Liver (tissue), 10 donors: ENCODE results near the gene CES4A. TPM values are rescaled to one million over a fixed set of nuclear protein-coding genes. Genes with fewer than 3 reads are reported as not detected.

Experiments
- DNase-seq: peaks from one replicate; pipeline ENCODE4 v3.0.0-alpha.2; 2017; ENCODE audit warnings: low spot score
- H3K27ac ChIP-seq, 2 donors: one replicate each; pipeline ENCODE4 v1.7.0; 2013; ENCODE audit warnings: inconsistent platforms in 2 of 2, low read length in 2 of 2, control low read depth in 1 of 2, low read depth in 1 of 2, mild to moderate bottlenecking in 1 of 2
- H3K27me3 ChIP-seq, 4 donors: one replicate each; pipeline versions ENCODE4 v1.6.1 to v1.7.0; 2013; ENCODE audit warnings: low read length in 3 of 4, inconsistent platforms in 1 of 4, mild to moderate bottlenecking in 1 of 4, moderate library complexity in 1 of 4; ENCODE audit not compliant: control insufficient read depth in 4 of 4, insufficient read depth in 4 of 4
- H3K36me3 ChIP-seq, 4 donors: one replicate each; pipeline versions ENCODE4 v1.6.1 to v1.7.0; 2013; ENCODE audit warnings: low read length in 3 of 4, mild to moderate bottlenecking in 3 of 4, low read depth in 1 of 4, moderate library complexity in 1 of 4; ENCODE audit not compliant: control insufficient read depth in 4 of 4, insufficient read depth in 3 of 4
- H3K4me1 ChIP-seq, 4 donors: one replicate each; pipeline versions ENCODE4 v1.6.1 to v1.7.0; 2013; ENCODE audit warnings: low read length in 3 of 4, mild to moderate bottlenecking in 3 of 4, moderate library complexity in 1 of 4; ENCODE audit not compliant: control insufficient read depth in 4 of 4, insufficient read depth in 4 of 4
- H3K4me3 ChIP-seq, 3 donors: one replicate each; pipeline versions ENCODE4 v1.6.1 to v1.7.0; 2013; ENCODE audit warnings: low read length in 3 of 3, control low read depth in 1 of 3, low read depth in 1 of 3, mild to moderate bottlenecking in 1 of 3
- H3K9ac ChIP-seq, 2 donors: one replicate each; pipeline ENCODE4 v1.7.0; 2013; ENCODE audit warnings: low read length in 2 of 2, mild to moderate bottlenecking in 2 of 2, moderate library complexity in 2 of 2, control low read depth in 1 of 2, low read depth in 1 of 2
- H3K9me3 ChIP-seq, 4 donors: one replicate each; pipeline versions ENCODE4 v1.6.1 to v1.7.0; 2013; ENCODE audit warnings: low read length in 3 of 4; ENCODE audit not compliant: control insufficient read depth in 4 of 4
- EGR1 ChIP-seq, 2 donors: IDR thresholded peaks; 2 replicates each; pipeline ENCODE4 v1.6.1; 2016 to 2018; ENCODE audit warnings: antibody characterized with exemption in 2 of 2, low read depth in 2 of 2
- FOXA2 ChIP-seq: IDR thresholded peaks from 2 replicates; pipeline ENCODE4 v1.6.1; 2016; ENCODE audit warnings: antibody characterized with exemption
- GABPA ChIP-seq, 2 donors: IDR thresholded peaks in 1 of 2; conservative IDR thresholded peaks in 1 of 2; 2 replicates each; pipeline ENCODE4 v1.6.1; 2016; ENCODE audit warnings: antibody characterized with exemption in 2 of 2, mild to moderate bottlenecking in 1 of 2, moderate library complexity in 1 of 2
- HNF4A ChIP-seq, 2 donors: conservative IDR thresholded peaks; 2 replicates each; pipeline ENCODE4 v1.6.1; 2016; ENCODE audit warnings: antibody characterized with exemption in 2 of 2, mild to moderate bottlenecking in 2 of 2
- JUND ChIP-seq, 2 donors: IDR thresholded peaks; 2 replicates each; pipeline ENCODE4 v1.6.1; 2016; ENCODE audit warnings: antibody characterized with exemption in 2 of 2
- NR2F2 ChIP-seq: IDR thresholded peaks from 2 replicates; pipeline ENCODE4 v1.6.1; 2016; ENCODE audit warnings: antibody characterized with exemption
- RAD21 ChIP-seq, 2 donors: IDR thresholded peaks; 2 replicates each; pipeline ENCODE4 v1.6.1; 2016; ENCODE audit warnings: antibody characterized with exemption in 2 of 2, mild to moderate bottlenecking in 2 of 2
- SP1 ChIP-seq: IDR thresholded peaks from 2 replicates; pipeline ENCODE4 v1.6.1; 2018; ENCODE audit warnings: antibody characterized with exemption, mild to moderate bottlenecking
- TAF1 ChIP-seq: conservative IDR thresholded peaks from 2 replicates; pipeline ENCODE4 v1.6.1; 2016; ENCODE audit warnings: antibody characterized with exemption, mild to moderate bottlenecking
- YY1 ChIP-seq: IDR thresholded peaks from 2 replicates; pipeline ENCODE4 v1.6.1; 2016; ENCODE audit warnings: antibody characterized with exemption, mild to moderate bottlenecking
- WGBS: extraction: QIAGEN DNeasy Blood & Tissue Kit; methylation state at CpG from one replicate; pipeline ENCODE4 v1.1.7; 2013; 5-methylcytosine and 5-hydroxymethylcytosine counted together
- polyA plus RNA-seq, 2 donors: library from polyadenylated mRNA; stranded (reverse) in 1 of 2; unstranded in 1 of 2; fragments of 200-250 nt in 1 of 2; fragments of >200 nt in 1 of 2; fragmentation: Nextera tagmentation in 1 of 2; extraction: Ambion mirVana in 1 of 2; gene quantifications; one replicate each; pipeline versions ENCODE4 v1.2.1 to v1.2.3, GENCODE V29; 2013 to 2015
- small RNA-seq: library from RNA; depleted of rRNA; stranded (forward); fragments of <200 nt; gene quantifications from one replicate; pipeline ENCODE3, GENCODE V24; 2014
- total RNA-seq, 2 donors: library from RNA; depleted of rRNA; stranded (reverse); fragments of >200 nt; gene quantifications; one replicate each; pipeline ENCODE4 v1.2.3, GENCODE V29; 2014
- TF ChIP-seq, protein P1 (sequence below): fragments of 150-350 bp; IDR thresholded peaks from 2 replicates; pipeline ENCODE4 v1.5.1; 2017; ENCODE audit warnings: improper control_type of control experiment, low read depth, low read length; ENCODE audit not compliant: missing input control
- TF ChIP-seq, protein P2 (sequence below): IDR thresholded peaks from 2 replicates; pipeline ENCODE4 v1.6.1; 2016; ENCODE audit warnings: antibody characterized with exemption
- TF ChIP-seq, protein P3 (sequence below): IDR thresholded peaks from 2 replicates; pipeline ENCODE4 v1.6.1; 2016; ENCODE audit warnings: antibody characterized with exemption
- donor health status: healthy.
- donor health status: healthy.
- donor health status: healthy.
- donor health status: healthy.
- donor health status: healthy.

The CES4A gene
- total and polyA plus RNA-seq, 4 donors = 1.6 to 20.5 (median 11.3) TPM

DNA sequence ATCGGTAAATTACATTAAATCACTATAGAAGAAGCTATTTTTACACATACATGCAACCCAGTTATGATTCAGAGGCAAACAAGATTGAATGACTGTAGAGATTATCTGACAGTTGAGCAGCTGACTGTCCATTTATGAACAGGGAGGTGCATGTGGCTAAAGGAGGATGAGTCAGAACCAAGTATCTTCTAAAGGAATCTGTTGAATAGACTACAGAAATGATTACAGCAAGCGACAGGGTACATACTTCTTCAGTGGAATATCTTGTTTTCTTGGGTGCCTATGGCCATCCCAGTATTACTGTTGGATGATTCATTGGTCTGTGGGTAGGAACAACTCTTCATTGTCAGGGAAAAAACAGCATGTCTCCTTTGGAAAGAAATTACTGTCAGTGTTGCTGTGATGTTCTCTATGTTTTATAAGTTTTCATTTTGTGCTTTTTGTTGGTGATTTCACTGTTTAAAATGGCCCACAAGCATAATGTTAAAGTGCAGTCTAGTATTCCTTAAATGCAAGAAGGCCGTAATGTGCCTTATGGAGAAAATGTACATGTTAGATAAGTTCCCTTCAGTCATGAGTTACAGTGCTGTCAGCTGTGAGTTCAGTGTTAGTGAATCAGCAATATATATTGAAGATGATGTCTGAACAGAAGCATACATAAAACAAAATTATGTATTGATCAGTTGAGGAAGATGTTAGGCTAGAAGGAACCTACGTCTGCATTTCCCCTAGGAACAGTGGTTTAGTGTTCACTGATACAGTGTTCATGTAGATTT lies 67.5 kb downstream of the CES4A start:
- Histone ChIP-seq H3K27ac (no peak overlapping the region), H3K9me3 (no peaks in the 10 kb centered on the region), H3K4me3 (no peak overlapping the region), H3K36me3 (no peaks in the 10 kb centered on the region), H3K9ac (no peak overlapping the region), H3K4me1 (no peaks in the 10 kb centered on the region), H3K27me3 (no peaks in the 10 kb centered on the region)
- no peak for DNase-seq
- 90% methylated on average over 4 of the region's 4 CpGs for WGBS
- TF ChIP-seq JUND (IDR thresholded peaks at IDR 0.05) (no peak), NR2F2 (no peak), GABPA (IDR thresholded peaks at IDR 0.05 in 1 of 2, conservative IDR thresholded peaks at IDR 0.05 in 1 of 2) (no peak), TAF1 (no peak), YY1 (no peak), SP1 (no peak), EGR1 (IDR thresholded peaks at IDR 0.05; ENCODE audit: low read depth in 2 of 2) (no peak), HNF4A (conservative IDR thresholded peaks at IDR 0.05) (no peak), FOXA2 (no peak), RAD21 (IDR thresholded peaks at IDR 0.05) (no peak)
- TF ChIP-seq, protein P1, sequence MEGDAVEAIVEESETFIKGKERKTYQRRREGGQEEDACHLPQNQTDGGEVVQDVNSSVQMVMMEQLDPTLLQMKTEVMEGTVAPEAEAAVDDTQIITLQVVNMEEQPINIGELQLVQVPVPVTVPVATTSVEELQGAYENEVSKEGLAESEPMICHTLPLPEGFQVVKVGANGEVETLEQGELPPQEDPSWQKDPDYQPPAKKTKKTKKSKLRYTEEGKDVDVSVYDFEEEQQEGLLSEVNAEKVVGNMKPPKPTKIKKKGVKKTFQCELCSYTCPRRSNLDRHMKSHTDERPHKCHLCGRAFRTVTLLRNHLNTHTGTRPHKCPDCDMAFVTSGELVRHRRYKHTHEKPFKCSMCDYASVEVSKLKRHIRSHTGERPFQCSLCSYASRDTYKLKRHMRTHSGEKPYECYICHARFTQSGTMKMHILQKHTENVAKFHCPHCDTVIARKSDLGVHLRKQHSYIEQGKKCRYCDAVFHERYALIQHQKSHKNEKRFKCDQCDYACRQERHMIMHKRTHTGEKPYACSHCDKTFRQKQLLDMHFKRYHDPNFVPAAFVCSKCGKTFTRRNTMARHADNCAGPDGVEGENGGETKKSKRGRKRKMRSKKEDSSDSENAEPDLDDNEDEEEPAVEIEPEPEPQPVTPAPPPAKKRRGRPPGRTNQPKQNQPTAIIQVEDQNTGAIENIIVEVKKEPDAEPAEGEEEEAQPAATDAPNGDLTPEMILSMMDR = no peak
- TF ChIP-seq, protein P2, sequence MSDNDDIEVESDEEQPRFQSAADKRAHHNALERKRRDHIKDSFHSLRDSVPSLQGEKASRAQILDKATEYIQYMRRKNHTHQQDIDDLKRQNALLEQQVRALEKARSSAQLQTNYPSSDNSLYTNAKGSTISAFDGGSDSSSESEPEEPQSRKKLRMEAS = no peak
- TF ChIP-seq, protein P3, sequence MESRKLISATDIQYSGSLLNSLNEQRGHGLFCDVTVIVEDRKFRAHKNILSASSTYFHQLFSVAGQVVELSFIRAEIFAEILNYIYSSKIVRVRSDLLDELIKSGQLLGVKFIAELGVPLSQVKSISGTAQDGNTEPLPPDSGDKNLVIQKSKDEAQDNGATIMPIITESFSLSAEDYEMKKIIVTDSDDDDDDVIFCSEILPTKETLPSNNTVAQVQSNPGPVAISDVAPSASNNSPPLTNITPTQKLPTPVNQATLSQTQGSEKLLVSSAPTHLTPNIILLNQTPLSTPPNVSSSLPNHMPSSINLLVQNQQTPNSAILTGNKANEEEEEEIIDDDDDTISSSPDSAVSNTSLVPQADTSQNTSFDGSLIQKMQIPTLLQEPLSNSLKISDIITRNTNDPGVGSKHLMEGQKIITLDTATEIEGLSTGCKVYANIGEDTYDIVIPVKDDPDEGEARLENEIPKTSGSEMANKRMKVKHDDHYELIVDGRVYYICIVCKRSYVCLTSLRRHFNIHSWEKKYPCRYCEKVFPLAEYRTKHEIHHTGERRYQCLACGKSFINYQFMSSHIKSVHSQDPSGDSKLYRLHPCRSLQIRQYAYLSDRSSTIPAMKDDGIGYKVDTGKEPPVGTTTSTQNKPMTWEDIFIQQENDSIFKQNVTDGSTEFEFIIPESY = no peak

Small RNAs within 50 kb of the gene (small RNA-seq; reads per million reads assigned to genes)
- not detected for gene RN7SL543P

Other genes starting within 250 kb of the CES4A start
- 100 to 1,000 TPM in 1 of 2 donors, 10 to 100 TPM in 1; 31.7 to 106 TPM for gene DYNC1LI2, start 237.0 kb upstream of the CES4A start, total RNA-seq
- 10 to 100 TPM; 14.2 to 38.5 TPM for gene DYNC1LI2, start 237.0 kb upstream of the CES4A start, polyA plus RNA-seq
- under 1 TPM in 1 of 2 donors, not detected in 1; 0.08 TPM for gene TERB1, start 187.0 kb upstream of the CES4A start, total RNA-seq
- gene TERB1, start 187.0 kb upstream of the CES4A start, polyA plus RNA-seq = under 1 TPM in 1 of 2 donors, not detected in 1; 0.17 TPM
- gene NAE1, start 157.6 kb upstream of the CES4A start, total RNA-seq = 10 to 100 TPM; 24.1 to 26.4 TPM
- 10 to 100 TPM; 12.3 to 23.8 TPM for gene NAE1, start 157.6 kb upstream of the CES4A start, polyA plus RNA-seq
- not detected for gene CA7, start 144.2 kb upstream of the CES4A start, total RNA-seq
- not detected for gene CA7, start 144.2 kb upstream of the CES4A start, polyA plus RNA-seq
- 1 to 10 TPM; 7.8 to 9.4 TPM for gene PDP2, start 108.1 kb upstream of the CES4A start, total RNA-seq
- 1 to 10 TPM; 2.3 to 4.4 TPM for gene PDP2, start 108.1 kb upstream of the CES4A start, polyA plus RNA-seq
- under 1 TPM in 1 of 2 donors, not detected in 1; 0.56 TPM for gene CDH16, start 69.7 kb upstream of the CES4A start, total RNA-seq
- not detected for gene CDH16, start 69.7 kb upstream of the CES4A start, polyA plus RNA-seq
- gene RRAD, start 63.1 kb upstream of the CES4A start, total RNA-seq = under 1 TPM; 0.14 to 0.50 TPM
- gene RRAD, start 63.1 kb upstream of the CES4A start, polyA plus RNA-seq = under 1 TPM; 0.58 to 0.61 TPM
- 10 to 100 TPM; 51.1 to 52.5 TPM for gene CIAO2B, start 54.2 kb upstream of the CES4A start, total RNA-seq
- gene CIAO2B, start 54.2 kb upstream of the CES4A start, polyA plus RNA-seq = 100 to 1,000 TPM; 120 TPM
- 100 to 1,000 TPM in 1 of 2 donors, 10 to 100 TPM in 1; 21.2 to 200 TPM for gene CES2, start 53.1 kb upstream of the CES4A start, total RNA-seq
- 100 to 1,000 TPM; 173 to 190 TPM for gene CES2, start 53.1 kb upstream of the CES4A start, polyA plus RNA-seq
- gene CES3, start 27.3 kb upstream of the CES4A start, total RNA-seq = 10 to 100 TPM in 1 of 2 donors, under 1 TPM in 1; 0.19 to 28.3 TPM
- 10 to 100 TPM; 12.3 to 12.7 TPM for gene CES3, start 27.3 kb upstream of the CES4A start, polyA plus RNA-seq
- 10 to 100 TPM; 14.4 to 19.3 TPM for gene CBFB, start 40.6 kb downstream of the CES4A start, total RNA-seq
- 1 to 10 TPM; 6.8 to 8.0 TPM for gene CBFB, start 40.6 kb downstream of the CES4A start, polyA plus RNA-seq
- gene PHAF1, start 121.4 kb downstream of the CES4A start, total RNA-seq = 10 to 100 TPM; 29.1 to 42.4 TPM
- 10 to 100 TPM; 26.6 to 27.7 TPM for gene PHAF1, start 121.4 kb downstream of the CES4A start, polyA plus RNA-seq
- gene B3GNT9, start 162.4 kb downstream of the CES4A start, total RNA-seq = 1 to 10 TPM; 1.2 to 2.3 TPM
- 1 to 10 TPM in 1 of 2 donors, under 1 TPM in 1; 0.43 to 1.6 TPM for gene B3GNT9, start 162.4 kb downstream of the CES4A start, polyA plus RNA-seq
- 10 to 100 TPM in 1 of 2 donors, 1 to 10 TPM in 1; 5.7 to 10.5 TPM for gene TRADD, start 171.3 kb downstream of the CES4A start, total RNA-seq
- 10 to 100 TPM in 1 of 2 donors, 1 to 10 TPM in 1; 9.7 to 10.8 TPM for gene TRADD, start 171.3 kb downstream of the CES4A start, polyA plus RNA-seq
- gene FBXL8, start 171.4 kb downstream of the CES4A start, total RNA-seq = 1 to 10 TPM; 1.4 to 9.2 TPM
- gene FBXL8, start 171.4 kb downstream of the CES4A start, polyA plus RNA-seq = 1 to 10 TPM; 6.1 to 6.2 TPM
- gene HSF4, start 176.2 kb downstream of the CES4A start, total RNA-seq = 1 to 10 TPM in 1 of 2 donors, under 1 TPM in 1; 0.42 to 5.1 TPM
- 1 to 10 TPM; 3.8 to 4.9 TPM for gene HSF4, start 176.2 kb downstream of the CES4A start, polyA plus RNA-seq
- gene NOL3, start 181.9 kb downstream of the CES4A start, total RNA-seq = 1 to 10 TPM; 3.0 to 9.9 TPM
- 10 to 100 TPM; 11.4 to 18.0 TPM for gene NOL3, start 181.9 kb downstream of the CES4A start, polyA plus RNA-seq
- 1 to 10 TPM; 2.7 to 4.8 TPM for gene MATCAP1, start 195.4 kb downstream of the CES4A start, total RNA-seq
- gene MATCAP1, start 195.4 kb downstream of the CES4A start, polyA plus RNA-seq = 1 to 10 TPM; 1.5 to 3.8 TPM
- 1 to 10 TPM; 2.2 to 3.3 TPM for gene EXOC3L1, start 201.5 kb downstream of the CES4A start, total RNA-seq
- 1 to 10 TPM; 1.1 to 3.7 TPM for gene EXOC3L1, start 201.5 kb downstream of the CES4A start, polyA plus RNA-seq
- gene E2F4, start 203.6 kb downstream of the CES4A start, total RNA-seq = 100 to 1,000 TPM in 1 of 2 donors, 10 to 100 TPM in 1; 39.2 to 107 TPM
- 10 to 100 TPM; 18.1 to 20.7 TPM for gene E2F4, start 203.6 kb downstream of the CES4A start, polyA plus RNA-seq
- 1 to 10 TPM; 3.8 TPM for gene ELMO3, start 210.5 kb downstream of the CES4A start, total RNA-seq
- gene ELMO3, start 210.5 kb downstream of the CES4A start, polyA plus RNA-seq = 1 to 10 TPM; 1.7 to 2.5 TPM
- 10 to 100 TPM; 22.3 to 42.2 TPM for gene TMEM208, start 238.5 kb downstream of the CES4A start, total RNA-seq
- gene TMEM208, start 238.5 kb downstream of the CES4A start, polyA plus RNA-seq = 100 to 1,000 TPM in 1 of 2 donors, 10 to 100 TPM in 1; 98.2 to 140 TPM